ENCODE data around the gene HCN2.

HCN2 gene

DNA sequence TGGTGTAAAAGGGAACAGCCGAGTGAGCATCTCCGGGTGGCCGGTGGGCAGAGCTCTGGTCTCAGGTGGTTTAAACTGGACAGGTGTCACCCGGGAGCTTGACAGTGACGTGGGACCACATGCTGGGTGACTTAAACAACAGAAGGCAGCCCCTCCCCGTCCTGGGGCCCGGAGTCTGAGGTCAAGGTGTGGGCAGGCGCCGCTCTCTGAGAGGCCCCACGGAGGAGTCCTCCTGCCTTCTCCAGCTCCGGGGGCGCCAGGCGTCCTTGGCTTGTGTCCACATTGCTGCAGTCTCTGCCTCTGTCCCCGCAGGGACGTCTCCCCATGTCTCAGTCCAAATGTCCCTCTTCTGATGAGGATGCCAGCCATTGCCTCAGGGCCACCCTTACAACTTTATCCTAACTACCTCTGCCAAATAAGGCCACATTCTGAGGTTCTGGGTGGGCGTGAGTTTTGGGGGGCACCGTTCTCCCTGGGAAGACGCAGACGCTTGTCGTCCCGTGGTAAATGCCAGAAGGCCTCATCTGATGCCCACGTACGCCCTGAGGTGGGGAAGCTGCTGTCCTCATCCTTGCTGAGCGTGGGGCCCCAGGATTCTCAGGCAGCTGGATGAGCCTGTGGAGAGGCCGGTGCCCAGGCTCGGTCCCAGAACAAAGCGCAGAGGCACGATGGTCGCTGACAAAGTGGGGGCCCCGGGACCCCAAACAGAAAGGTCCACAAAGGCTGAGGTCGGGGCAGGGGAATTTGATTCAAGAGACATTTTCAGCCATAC, 32.9 kb upstream of the HCN2 start:
- TF ChIP-seq, protein P1, sequence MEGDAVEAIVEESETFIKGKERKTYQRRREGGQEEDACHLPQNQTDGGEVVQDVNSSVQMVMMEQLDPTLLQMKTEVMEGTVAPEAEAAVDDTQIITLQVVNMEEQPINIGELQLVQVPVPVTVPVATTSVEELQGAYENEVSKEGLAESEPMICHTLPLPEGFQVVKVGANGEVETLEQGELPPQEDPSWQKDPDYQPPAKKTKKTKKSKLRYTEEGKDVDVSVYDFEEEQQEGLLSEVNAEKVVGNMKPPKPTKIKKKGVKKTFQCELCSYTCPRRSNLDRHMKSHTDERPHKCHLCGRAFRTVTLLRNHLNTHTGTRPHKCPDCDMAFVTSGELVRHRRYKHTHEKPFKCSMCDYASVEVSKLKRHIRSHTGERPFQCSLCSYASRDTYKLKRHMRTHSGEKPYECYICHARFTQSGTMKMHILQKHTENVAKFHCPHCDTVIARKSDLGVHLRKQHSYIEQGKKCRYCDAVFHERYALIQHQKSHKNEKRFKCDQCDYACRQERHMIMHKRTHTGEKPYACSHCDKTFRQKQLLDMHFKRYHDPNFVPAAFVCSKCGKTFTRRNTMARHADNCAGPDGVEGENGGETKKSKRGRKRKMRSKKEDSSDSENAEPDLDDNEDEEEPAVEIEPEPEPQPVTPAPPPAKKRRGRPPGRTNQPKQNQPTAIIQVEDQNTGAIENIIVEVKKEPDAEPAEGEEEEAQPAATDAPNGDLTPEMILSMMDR (IDR thresholded peaks at IDR 0.05) = no peak
- H3K9me3 ChIP-seq = no peaks in the 10 kb centered on the region
- H3K36me3 ChIP-seq = no peaks in the 10 kb centered on the region
- H3K4me1 ChIP-seq (ENCODE audit: control insufficient read depth in 1 of 2, insufficient read depth in 1 of 2, low read depth in 1 of 2, low read length in 1 of 2) = peaks cover 24 to 42% of the 10 kb centered on the region in 2 experiments
- peak overlapping the region; percentile 27 to 30 for H3K4me3 ChIP-seq (ENCODE audit: low read depth in 1 of 2, low read length in 1 of 2)
- H3K27me3 ChIP-seq = no peaks in the 10 kb centered on the region
- H3K27ac ChIP-seq = peak overlapping the region; percentile 84

DNA sequence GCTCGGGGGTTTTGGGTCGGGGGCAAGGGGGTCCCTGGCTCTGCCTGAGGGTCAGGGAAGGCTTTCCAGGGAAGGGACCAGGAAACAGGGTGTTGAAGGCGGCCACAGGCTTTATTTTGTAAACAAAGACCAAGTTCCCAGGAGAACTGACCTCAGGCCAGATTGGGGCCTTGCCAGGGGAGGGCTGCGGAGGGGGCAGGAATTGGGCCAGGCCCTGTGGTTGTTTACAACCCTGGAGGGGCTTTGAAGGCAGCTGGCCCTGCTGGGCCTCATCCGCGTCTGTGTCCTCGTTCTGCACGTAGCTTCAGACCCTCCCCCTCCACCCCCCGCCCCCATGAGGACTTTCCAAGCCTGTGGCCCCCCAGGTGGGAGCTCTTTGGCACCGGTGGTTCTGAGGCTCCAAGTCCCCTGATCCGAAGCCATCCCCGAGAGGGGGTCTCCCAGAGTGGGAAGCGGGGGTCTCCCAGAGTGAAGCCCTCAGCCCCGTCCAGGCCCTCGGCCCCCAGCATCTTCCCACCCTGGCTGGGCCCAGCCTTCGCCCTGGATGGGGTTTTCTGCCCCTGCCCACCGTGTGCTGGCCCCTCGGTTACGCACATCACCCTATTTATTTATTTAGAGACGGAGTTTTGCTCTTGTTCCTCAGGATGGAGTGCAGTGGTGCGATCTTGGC, 30.8 kb upstream of the HCN2 start:
- TF ChIP-seq, protein P1 (IDR thresholded peaks at IDR 0.05) = no peak
- Histone ChIP-seq H3K9me3 (no peaks in the 10 kb centered on the region), H3K4me3 (ENCODE audit: low read depth in 1 of 2, low read length in 1 of 2) (no peak overlapping the region), H3K27me3 (no peaks in the 10 kb centered on the region), H3K27ac (peak overlapping the region; percentile 7), H3K4me1 (ENCODE audit: control insufficient read depth in 1 of 2, insufficient read depth in 1 of 2, low read depth in 1 of 2, low read length in 1 of 2) (peaks cover 24 to 42% of the 10 kb centered on the region in 2 experiments), H3K36me3 (no peaks in the 10 kb centered on the region)

DNA sequence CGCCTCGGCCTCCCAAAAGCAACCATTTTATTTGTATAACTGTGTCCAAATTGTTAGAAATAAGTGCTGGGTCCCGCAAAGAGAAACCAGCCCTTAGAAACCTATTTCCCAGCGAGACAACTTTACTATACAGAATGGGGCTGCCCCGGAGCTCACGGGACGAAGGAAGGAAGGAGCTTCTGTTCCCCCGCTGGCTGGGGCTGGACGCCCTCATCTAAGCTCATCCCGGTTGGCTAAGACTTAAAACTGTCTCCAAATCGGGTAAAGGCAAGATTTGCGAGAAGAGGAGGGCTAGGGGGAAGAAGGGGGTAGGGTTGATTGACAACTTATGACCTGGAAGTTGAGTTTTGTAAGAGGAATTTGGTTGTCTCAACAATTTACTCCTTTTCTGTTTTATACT, 29.6 kb upstream of the HCN2 start:
- no peaks in the 10 kb centered on the region for H3K36me3 ChIP-seq
- H3K9me3 ChIP-seq = no peaks in the 10 kb centered on the region
- H3K27ac ChIP-seq = peak overlapping the region; percentile 65
- no peak overlapping the region for H3K4me3 ChIP-seq (ENCODE audit: low read depth in 1 of 2, low read length in 1 of 2)
- H3K4me1 ChIP-seq (ENCODE audit: control insufficient read depth in 1 of 2, insufficient read depth in 1 of 2, low read depth in 1 of 2, low read length in 1 of 2) = peaks cover 24 to 42% of the 10 kb centered on the region in 2 experiments
- TF ChIP-seq, protein P1 (IDR thresholded peaks at IDR 0.05) = no peak
- no peaks in the 10 kb centered on the region for H3K27me3 ChIP-seq

DNA sequence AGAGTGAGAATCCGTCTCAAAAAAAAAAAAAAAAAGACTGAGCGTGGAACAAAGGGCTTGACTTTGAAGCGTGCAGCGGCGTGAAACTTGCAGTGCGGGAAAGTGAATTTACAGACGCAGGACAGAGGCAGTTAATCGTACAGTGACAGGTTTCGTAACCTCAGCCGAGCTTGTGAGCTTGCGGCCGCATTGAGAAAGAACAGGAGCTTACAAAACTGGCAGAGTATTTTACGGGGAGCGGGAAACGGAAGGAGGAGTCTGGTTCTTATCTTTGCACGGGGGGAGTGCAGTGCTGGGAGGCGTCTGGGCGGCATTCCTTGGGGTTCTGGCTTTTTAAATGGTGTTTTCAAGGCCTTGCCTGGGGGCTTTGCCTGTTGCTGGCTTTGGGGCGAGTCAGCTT, 23.3 kb upstream of the HCN2 start:
- peak overlapping the region; percentile 67 to 73 for H3K4me3 ChIP-seq (ENCODE audit: low read depth in 1 of 2, low read length in 1 of 2)

DNA sequence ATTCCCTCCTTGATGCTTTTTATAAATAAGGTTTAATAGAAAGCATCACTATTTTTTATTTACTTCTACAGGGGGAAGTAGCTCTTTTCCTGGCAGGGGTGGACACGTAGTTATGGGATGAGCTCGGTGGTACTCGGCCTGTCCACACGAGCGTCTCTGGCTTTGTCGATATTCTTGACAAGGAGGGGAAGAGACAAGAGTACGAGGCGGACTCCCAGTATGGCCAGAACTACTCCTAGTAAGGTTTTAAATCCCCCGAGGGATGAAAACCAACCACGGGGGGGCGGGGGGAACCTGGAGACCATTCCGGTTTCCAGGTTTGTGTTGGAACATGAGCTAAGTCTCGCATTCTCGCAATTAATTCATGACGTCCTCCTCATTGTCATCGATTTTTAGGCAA, 22.8 kb upstream of the HCN2 start:
- Histone ChIP-seq H3K27ac (peak overlapping the region; percentile 92), H3K4me1 (ENCODE audit: control insufficient read depth in 1 of 2, insufficient read depth in 1 of 2, low read depth in 1 of 2, low read length in 1 of 2) (peaks cover 37 to 48% of the 10 kb centered on the region in 2 experiments), H3K27me3 (no peaks in the 10 kb centered on the region), H3K9me3 (no peaks in the 10 kb centered on the region), H3K4me3 (ENCODE audit: low read depth in 1 of 2, low read length in 1 of 2) (peak overlapping the region; percentile 67 to 73), H3K36me3 (no peaks in the 10 kb centered on the region)
- TF ChIP-seq, protein P1 (IDR thresholded peaks at IDR 0.05) = no peak

More for the DNA sequence above, 23.3 kb upstream of the HCN2 start:
- peaks cover 33 to 45% of the 10 kb centered on the region in 2 experiments for H3K4me1 ChIP-seq (ENCODE audit: control insufficient read depth in 1 of 2, insufficient read depth in 1 of 2, low read depth in 1 of 2, low read length in 1 of 2)
- TF ChIP-seq, protein P1 (IDR thresholded peaks at IDR 0.05) = peak; percentile 15
- no peaks in the 10 kb centered on the region for H3K36me3 ChIP-seq
- peak overlapping the region; percentile 92 for H3K27ac ChIP-seq
- H3K27me3 ChIP-seq = no peaks in the 10 kb centered on the region
- no peaks in the 10 kb centered on the region for H3K9me3 ChIP-seq

Data from neutrophil (primary cell).